ENCODE data around the gene ARID1B.

GRCh38 chr6:156985309-156985708, 208.1 kb downstream of the ARID1B start:
- TF ChIP-seq, protein P1, sequence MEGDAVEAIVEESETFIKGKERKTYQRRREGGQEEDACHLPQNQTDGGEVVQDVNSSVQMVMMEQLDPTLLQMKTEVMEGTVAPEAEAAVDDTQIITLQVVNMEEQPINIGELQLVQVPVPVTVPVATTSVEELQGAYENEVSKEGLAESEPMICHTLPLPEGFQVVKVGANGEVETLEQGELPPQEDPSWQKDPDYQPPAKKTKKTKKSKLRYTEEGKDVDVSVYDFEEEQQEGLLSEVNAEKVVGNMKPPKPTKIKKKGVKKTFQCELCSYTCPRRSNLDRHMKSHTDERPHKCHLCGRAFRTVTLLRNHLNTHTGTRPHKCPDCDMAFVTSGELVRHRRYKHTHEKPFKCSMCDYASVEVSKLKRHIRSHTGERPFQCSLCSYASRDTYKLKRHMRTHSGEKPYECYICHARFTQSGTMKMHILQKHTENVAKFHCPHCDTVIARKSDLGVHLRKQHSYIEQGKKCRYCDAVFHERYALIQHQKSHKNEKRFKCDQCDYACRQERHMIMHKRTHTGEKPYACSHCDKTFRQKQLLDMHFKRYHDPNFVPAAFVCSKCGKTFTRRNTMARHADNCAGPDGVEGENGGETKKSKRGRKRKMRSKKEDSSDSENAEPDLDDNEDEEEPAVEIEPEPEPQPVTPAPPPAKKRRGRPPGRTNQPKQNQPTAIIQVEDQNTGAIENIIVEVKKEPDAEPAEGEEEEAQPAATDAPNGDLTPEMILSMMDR (IDR thresholded peaks at IDR 0.05) = no peak
- TF ChIP-seq POLR2A (IDR thresholded peaks at IDR 0.05) = no peak

Measured in adrenal gland (tissue), 5 donors.